Measurements from ENCODE around the gene CFDP1.

The CFDP1 gene

GRCh38 chr16:75250809-75251279 lies 182.5 kb downstream of the CFDP1 start:
- DNase-seq (ENCODE audit: low read depth), result no peak

- no peak for DNase-seq (ENCODE audit: low read depth)
Measured at GRCh38 chr16:75250089-75250808, 183.1 kb downstream of the CFDP1 start.

GRCh38 chr16:75249441-75249840 lies 183.9 kb downstream of the CFDP1 start:
- DNase-seq (ENCODE audit: low read depth), result no peak

- no peak for DNase-seq (ENCODE audit: low read depth)
Measured at GRCh38 chr16:75248536-75249380, 184.5 kb downstream of the CFDP1 start.

- DNase-seq (ENCODE audit: low read depth), result no peak
Measured at GRCh38 chr16:75248142-75248535, 185.2 kb downstream of the CFDP1 start.

- DNase-seq (ENCODE audit: low read depth), result no peak
Measured at GRCh38 chr16:75247249-75247648, 186.1 kb downstream of the CFDP1 start.

GRCh38 chr16:75246504-75247205 lies 186.6 kb downstream of the CFDP1 start:
- no peak for DNase-seq (ENCODE audit: low read depth)

GRCh38 chr16:75244844-75245758 lies 188.2 kb downstream of the CFDP1 start:
- peak; percentile 83 for DNase-seq (ENCODE audit: low read depth)

GRCh38 chr16:75244225-75244809 lies 189.0 kb downstream of the CFDP1 start:
- DNase-seq (ENCODE audit: low read depth), result no peak
